HG03280 (cell line): ENCODE measurements around the gene ZBTB24.
"Not testable (repeated sequence)": the region's sequence is repeated elsewhere in the genome, so short reads cannot be mapped to it uniquely, and the experiment has no call there.

ENCODE experiments used
- ATAC-seq: cut with Tn5 transposase; IDR thresholded peaks from one replicate; pipeline ENCODE4 v1.9.1; 2021; ENCODE audit warnings: mild to moderate bottlenecking, moderate library complexity; ENCODE audit not compliant: unreplicated experiment

Gene ZBTB24

GRCh38 chr6:109482905-109483734 lies at the start of gene ZBTB24:
Gene ZBTB24, minus strand, starts transcription at chr6:109483219. Its CDS starts 1,193 bp downstream, at chr6:109482026.
- ATAC-seq = peak; percentile 88

- no peak for ATAC-seq
Observed at GRCh38 chr6:109531446-109531845, 48.4 kb upstream of the ZBTB24 start.

- no peak for ATAC-seq
Observed at GRCh38 chr6:109527989-109528388, 45.0 kb upstream of the ZBTB24 start.

GRCh38 chr6:109526905-109527628 lies 44.0 kb upstream of the ZBTB24 start:
- no peak for ATAC-seq

GRCh38 chr6:109524129-109524528 lies 41.1 kb upstream of the ZBTB24 start:
- ATAC-seq = no peak

DNA sequence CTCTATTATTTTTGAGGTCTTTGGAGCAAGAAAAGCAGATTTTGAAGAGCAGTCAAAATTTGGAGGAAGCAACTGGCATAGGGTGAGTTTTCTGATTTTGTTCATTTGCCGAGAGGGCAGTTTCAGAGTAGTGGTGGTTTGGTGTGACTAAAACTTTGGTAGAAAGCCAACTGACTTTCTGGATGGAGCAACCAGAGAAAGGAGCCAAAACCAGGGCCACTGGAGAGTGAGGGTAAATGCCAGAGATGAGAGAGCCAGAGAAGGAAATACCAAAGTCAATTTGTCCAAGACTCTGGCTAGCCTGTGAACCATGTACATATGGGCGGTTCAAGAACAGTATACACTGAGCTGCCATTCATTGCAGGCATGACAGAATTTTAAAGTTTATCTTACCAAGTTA lies 40.5 kb upstream of the ZBTB24 start:
- ATAC-seq = no peak

DNA sequence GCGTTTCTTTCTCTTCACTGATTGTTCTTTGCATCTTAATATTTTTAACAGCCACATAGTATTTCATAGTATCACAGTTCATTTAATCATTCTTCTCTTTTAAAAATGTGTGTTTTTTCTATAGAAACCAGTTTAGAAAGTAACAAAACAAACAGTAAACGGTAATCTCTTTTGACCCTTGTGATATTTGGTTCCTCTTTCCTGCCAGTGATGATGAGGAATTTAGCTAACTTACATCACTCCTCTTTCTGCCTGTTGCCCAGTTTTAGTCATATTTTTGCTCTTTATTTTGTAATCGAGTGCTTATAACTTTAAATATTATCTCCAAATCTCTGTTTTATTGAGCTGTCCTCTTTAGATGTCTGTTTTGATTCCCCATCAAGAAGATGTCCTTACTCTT lies 38.1 kb upstream of the ZBTB24 start:
- no peak for ATAC-seq

- ATAC-seq = not testable (repeated sequence)
Observed at GRCh38 chr6:109519647-109520046, 36.6 kb upstream of the ZBTB24 start.

GRCh38 chr6:109516929-109517328 lies 33.9 kb upstream of the ZBTB24 start:
- ATAC-seq = no peak

- no peak for ATAC-seq
Observed at GRCh38 chr6:109515781-109516409, 32.9 kb upstream of the ZBTB24 start.

GRCh38 chr6:109514946-109515345 lies 31.9 kb upstream of the ZBTB24 start:
- no peak for ATAC-seq

DNA sequence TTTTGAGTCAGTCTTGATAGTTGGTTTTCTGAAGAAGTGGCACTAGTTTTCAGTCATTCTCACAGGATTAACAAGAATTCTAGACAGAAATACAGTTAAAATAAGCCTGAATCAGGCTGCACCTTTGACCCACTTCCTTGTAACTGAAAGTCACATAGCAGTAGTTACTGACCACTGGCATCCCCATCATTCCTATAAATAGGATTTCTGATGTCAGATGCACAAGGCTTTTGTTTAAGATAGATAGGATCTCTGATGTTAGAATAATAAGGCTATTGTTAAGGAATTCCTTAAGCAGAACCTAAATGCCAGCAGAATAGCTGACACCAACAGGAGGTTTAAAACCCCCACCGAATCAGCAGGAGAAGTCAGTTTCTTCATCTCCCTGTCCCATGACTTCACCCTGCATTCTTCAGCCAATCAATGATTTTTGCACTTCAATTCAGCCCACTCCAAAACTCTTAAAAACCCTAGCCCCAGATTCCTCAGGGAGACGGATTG lies 30.6 kb upstream of the ZBTB24 start:
- no peak for ATAC-seq

DNA sequence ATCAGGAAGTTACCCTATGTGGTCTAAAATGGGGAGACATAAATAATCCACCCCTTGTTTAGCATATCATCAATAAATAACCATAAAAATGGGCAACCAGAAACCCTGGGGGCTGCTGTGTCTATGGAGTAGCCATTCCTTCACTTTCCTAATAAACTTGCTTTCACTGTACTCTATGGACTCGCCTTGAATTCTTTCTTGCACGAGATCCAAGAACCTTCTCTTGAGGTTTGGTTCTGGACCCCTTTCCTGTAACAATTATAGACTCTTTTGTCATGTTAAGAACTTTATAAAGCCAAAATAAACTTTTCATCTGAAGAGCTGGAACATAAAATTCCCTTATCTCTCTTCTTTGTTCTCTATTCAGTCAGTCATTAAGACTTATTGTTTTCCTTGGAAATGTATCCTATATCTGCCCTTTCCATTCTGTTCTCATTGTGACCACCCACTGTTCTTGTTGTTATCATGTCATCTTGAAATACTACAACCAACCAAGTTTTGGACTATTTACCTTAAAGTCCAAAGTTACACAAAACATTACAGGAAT lies 29.3 kb upstream of the ZBTB24 start:
- no peak for ATAC-seq

- ATAC-seq = no peak
Observed at GRCh38 chr6:109511832-109512231, 28.8 kb upstream of the ZBTB24 start.

DNA sequence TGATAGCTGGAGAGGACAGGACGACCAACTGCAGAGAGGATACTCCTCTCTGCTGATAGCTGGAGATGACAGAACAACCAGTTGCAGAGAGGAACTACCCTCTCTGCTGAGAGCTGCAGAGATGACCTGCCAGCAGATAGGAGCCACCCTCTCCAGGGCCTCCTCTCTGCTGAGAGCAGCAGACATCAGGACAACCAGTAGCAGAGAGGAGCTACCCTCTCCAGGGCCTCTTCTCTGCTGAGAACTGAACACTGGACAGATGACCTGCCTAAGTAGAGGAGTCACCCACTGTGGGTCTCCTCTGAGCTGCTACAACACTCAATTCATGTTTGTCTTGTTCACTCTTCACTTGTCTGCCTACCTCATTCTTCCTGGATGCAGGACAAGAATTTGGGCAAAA lies 27.3 kb upstream of the ZBTB24 start:
- no peak for ATAC-seq

GRCh38 chr6:109508166-109508860 lies 25.3 kb upstream of the ZBTB24 start:
- ATAC-seq = no peak

DNA sequence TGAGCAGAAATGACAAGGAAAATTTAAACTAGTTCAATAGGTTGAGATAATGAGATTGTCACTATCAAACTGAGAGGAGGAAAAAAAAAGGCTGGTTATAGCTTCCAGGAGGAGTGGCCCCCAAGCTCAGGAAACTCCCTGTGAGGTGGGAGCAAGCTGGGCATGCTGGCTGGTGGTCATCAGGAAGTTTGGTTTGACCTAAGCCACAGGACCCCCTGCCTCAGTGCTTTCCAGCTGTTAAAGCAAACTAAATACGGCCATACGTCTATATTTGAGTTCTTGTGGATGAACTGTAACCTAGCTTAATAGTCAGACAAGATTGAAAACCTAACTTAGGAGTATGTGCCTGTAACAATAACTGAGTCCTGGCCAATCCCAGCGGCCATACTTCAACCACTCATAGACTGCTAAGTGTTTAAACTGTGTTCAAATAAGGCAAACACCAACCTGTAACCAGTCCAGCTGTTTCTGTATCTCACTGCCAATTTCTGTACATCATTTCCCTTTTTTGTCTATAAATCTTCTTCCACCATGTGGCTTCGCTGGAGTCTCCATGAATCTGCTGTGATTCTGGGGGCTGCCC lies 24.6 kb upstream of the ZBTB24 start:
- no peak for ATAC-seq

DNA sequence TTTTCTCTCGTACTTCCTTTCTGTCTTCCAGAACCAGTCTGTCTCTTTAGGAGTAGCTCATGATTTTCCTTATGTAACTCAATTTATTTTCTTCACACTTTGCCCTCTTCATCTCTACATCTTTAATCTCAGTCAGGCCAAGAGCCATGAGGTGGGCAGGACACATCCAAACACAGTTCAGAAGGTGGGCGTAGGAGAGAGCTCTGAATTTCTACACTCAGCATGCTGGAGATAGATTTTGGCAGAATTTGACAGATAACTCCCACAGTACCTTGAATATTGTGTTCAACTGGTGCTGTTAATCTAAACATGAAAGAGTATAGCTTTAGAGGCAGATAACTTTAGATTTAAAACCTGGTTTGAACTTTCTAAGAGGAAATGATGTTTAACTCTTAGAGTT lies 23.8 kb upstream of the ZBTB24 start:
- ATAC-seq = no peak

DNA sequence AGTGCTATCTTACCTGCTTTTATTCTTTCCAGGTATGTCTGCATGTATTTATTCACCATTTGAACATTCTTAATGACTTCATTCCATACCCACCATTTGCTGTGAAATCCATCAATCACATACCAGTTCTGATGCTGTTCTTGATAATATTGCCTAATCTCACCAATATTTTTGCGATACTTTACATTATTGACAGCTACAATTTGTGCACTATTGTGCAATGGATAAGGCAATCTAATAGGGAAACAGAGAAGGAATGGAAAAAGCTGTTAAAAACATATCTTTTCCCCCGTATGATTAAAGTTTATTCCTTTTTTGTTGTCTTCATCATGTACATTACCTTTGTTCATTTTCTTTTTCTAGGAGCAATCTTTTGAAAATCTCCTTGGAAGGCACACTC lies 23.3 kb upstream of the ZBTB24 start:
- no peak for ATAC-seq
